Measurements from ENCODE around the gene GRM3. TPM values are rescaled to one million over a fixed set of nuclear protein-coding genes. Genes with fewer than 3 reads are reported as not detected.

Gene GRM3
- total RNA-seq, 1 donor = not detected

GRCh38 chr7:86833360-86833759 lies 189.7 kb downstream of the GRM3 start:
- no peak overlapping the region for H3K4me3 ChIP-seq (ENCODE audit: low read depth, low read length)
- DNase-seq (ENCODE audit: low read depth) = no peak
- TF ChIP-seq CTCF (IDR thresholded peaks at IDR 0.05; ENCODE audit: insufficient read depth, low read length) = no peak

GRCh38 chr7:86837235-86837634 lies 193.5 kb downstream of the GRM3 start:
- TF ChIP-seq CTCF (IDR thresholded peaks at IDR 0.05; ENCODE audit: insufficient read depth, low read length) = no peak
- DNase-seq (ENCODE audit: low read depth) = no peak
- no peak overlapping the region for H3K4me3 ChIP-seq (ENCODE audit: low read depth, low read length)

GRCh38 chr7:86844608-86845007 lies 200.9 kb downstream of the GRM3 start:
- no peak for DNase-seq (ENCODE audit: low read depth)
- H3K4me3 ChIP-seq (ENCODE audit: low read depth, low read length) = no peak overlapping the region
- TF ChIP-seq CTCF (IDR thresholded peaks at IDR 0.05; ENCODE audit: insufficient read depth, low read length) = no peak

- no peak for DNase-seq (ENCODE audit: low read depth)
- no peak overlapping the region for H3K4me3 ChIP-seq (ENCODE audit: low read depth, low read length)
- TF ChIP-seq CTCF (IDR thresholded peaks at IDR 0.05; ENCODE audit: insufficient read depth, low read length) = no peak
Measured at GRCh38 chr7:86846494-86847190, 202.9 kb downstream of the GRM3 start.

- no peak for TF ChIP-seq CTCF (IDR thresholded peaks at IDR 0.05; ENCODE audit: insufficient read depth, low read length)
- DNase-seq (ENCODE audit: low read depth) = no peak
- no peak overlapping the region for H3K4me3 ChIP-seq (ENCODE audit: low read depth, low read length)
Measured at GRCh38 chr7:86848226-86848625, 204.5 kb downstream of the GRM3 start.

GRCh38 chr7:86851566-86851965 lies 207.9 kb downstream of the GRM3 start:
- no peak for DNase-seq (ENCODE audit: low read depth)
- TF ChIP-seq CTCF (IDR thresholded peaks at IDR 0.05; ENCODE audit: insufficient read depth, low read length) = no peak
- H3K4me3 ChIP-seq (ENCODE audit: low read depth, low read length) = no peak overlapping the region

GRCh38 chr7:86863452-86863851 lies 219.7 kb downstream of the GRM3 start:
- TF ChIP-seq CTCF (IDR thresholded peaks at IDR 0.05; ENCODE audit: insufficient read depth, low read length) = no peak
- no peak for DNase-seq (ENCODE audit: low read depth)

More at GRCh38 chr7:86863452-86863851, 219.7 kb downstream of the GRM3 start:
- H3K4me3 ChIP-seq (ENCODE audit: low read depth, low read length) = no peak overlapping the region
